ENCODE results near the gene OR4D10.
"Not testable (repeated sequence)": the region's sequence is repeated elsewhere in the genome, so short reads cannot be mapped to it uniquely, and the experiment has no call there.

OR4D10 gene

GRCh38 chr11:59473015-59473414 lies at the start of gene OR4D10:
Gene OR4D10 (plus strand): TSS chr11:59473315. CDS start chr11:59477430, 4,115 bp downstream.
- DNase-seq = no peak

- DNase-seq = no peak
Measured at GRCh38 chr11:59423835-59424234, 49.3 kb upstream of the OR4D10 start.

- DNase-seq = no peak
Measured at GRCh38 chr11:59425131-59425530, 48.0 kb upstream of the OR4D10 start.

GRCh38 chr11:59426361-59427067 lies 46.6 kb upstream of the OR4D10 start, which contains the start of gene OR5A2:
Gene OR5A2 (minus strand): TSS chr11:59426413. CDS start chr11:59422953, 3,460 bp downstream.
- no peak for DNase-seq

- no peak for DNase-seq
Measured at GRCh38 chr11:59427068-59427382, 46.1 kb upstream of the OR4D10 start.

- DNase-seq = no peak
Measured at GRCh38 chr11:59429924-59430516, 43.1 kb upstream of the OR4D10 start.

- DNase-seq = no peak
Measured at GRCh38 chr11:59436169-59436568, 36.9 kb upstream of the OR4D10 start, which contains the start of gene OR5A1. Gene OR5A1 (plus strand): TSS chr11:59436469. CDS start chr11:59443169, 6,700 bp downstream.

GRCh38 chr11:59437770-59438169 lies 35.3 kb upstream of the OR4D10 start:
- DNase-seq = no peak

- DNase-seq = not testable (repeated sequence)
Measured at GRCh38 chr11:59445624-59446023, 27.5 kb upstream of the OR4D10 start.

- no peak for DNase-seq
Measured at GRCh38 chr11:59448484-59448883, 24.6 kb upstream of the OR4D10 start.

GRCh38 chr11:59456661-59457060 lies 16.5 kb upstream of the OR4D10 start, which contains the start of gene OR4D6:
Gene OR4D6 (plus strand): TSS chr11:59456961. CDS start chr11:59456961, 0 bp downstream.
- DNase-seq = no peak

GRCh38 chr11:59459916-59460315 lies 13.2 kb upstream of the OR4D10 start:
- DNase-seq = no peak

- peak; percentile 53 for DNase-seq
Measured at GRCh38 chr11:59463190-59463641, 9.9 kb upstream of the OR4D10 start.

- no peak for DNase-seq
Measured at GRCh38 chr11:59475176-59475575, 2.1 kb downstream of the OR4D10 start.

- DNase-seq = no peak
Measured at GRCh38 chr11:59479906-59480305, 6.8 kb downstream of the OR4D10 start.

GRCh38 chr11:59480359-59480758 lies 7.2 kb downstream of the OR4D10 start:
- DNase-seq = no peak

GRCh38 chr11:59501931-59502330 lies 28.8 kb downstream of the OR4D10 start:
- no peak for DNase-seq

- DNase-seq = no peak
Measured at GRCh38 chr11:59503276-59503675, 30.2 kb downstream of the OR4D10 start, which contains the start of gene OR4D11. Gene OR4D11 (plus strand): TSS chr11:59503576. CDS start chr11:59503576, 0 bp downstream.

- DNase-seq = no peak
Measured at GRCh38 chr11:59510941-59511589, 38.0 kb downstream of the OR4D10 start, which contains the start of gene OR4D9. Gene OR4D9 (plus strand): TSS chr11:59511539. CDS start chr11:59514913, 3,374 bp downstream.

GRCh38 chr11:59511675-59512074 lies 38.6 kb downstream of the OR4D10 start:
- DNase-seq = no peak

- not testable (repeated sequence) for DNase-seq
Measured at GRCh38 chr11:59520139-59520538, 47.0 kb downstream of the OR4D10 start.

GRCh38 chr11:59520741-59521140 lies 47.6 kb downstream of the OR4D10 start:
- no peak for DNase-seq

GRCh38 chr11:59523541-59523940 lies 50.4 kb downstream of the OR4D10 start:
- DNase-seq = no peak

GRCh38 chr11:59528711-59529110 lies 55.6 kb downstream of the OR4D10 start:
- no peak for DNase-seq
